Effector memory CD8-positive, alpha-beta T cell (primary cell): ENCODE results near the gene UNC45B.
A peak's percentile ranks its signal among the peaks of the same experiment; 100 is the strongest.
"Not testable (repeated sequence)": the region's sequence is repeated elsewhere in the genome, so short reads cannot be mapped to it uniquely, and the experiment has no call there.

ENCODE experiments used
- ATAC-seq: fragments of 150-1000 bp; cut with Tn5 transposase; replicated peaks from 2 replicates; pipeline ENCODE4 v1.10.0; 2021; ENCODE audit warnings: mild to moderate bottlenecking, moderate library complexity
- DNase-seq, 3 experiments: peaks; one replicate each; pipeline ENCODE4 v3.0.0; 2021
- H3K27ac Mint-ChIP-seq, 2 donors: one replicate each; pipeline ENCODE4 v1.8.0; 2022; ENCODE audit warnings: mild to moderate bottlenecking in 2 of 2, mixed read lengths in 2 of 2, moderate library complexity in 2 of 2
- H3K27me3 Mint-ChIP-seq, 2 donors: one replicate each; pipeline ENCODE4 v1.8.0; 2022; ENCODE audit warnings: mixed read lengths in 2 of 2
- H3K36me3 Mint-ChIP-seq: one replicate; pipeline ENCODE4 v1.8.0; 2022; ENCODE audit warnings: mild to moderate bottlenecking, moderate library complexity, mixed read lengths; ENCODE audit not compliant: insufficient read depth
- H3K4me1 Mint-ChIP-seq, 2 donors: one replicate each; pipeline ENCODE4 v1.8.0; 2022; ENCODE audit warnings: low read depth in 2 of 2, mixed read lengths in 2 of 2
- H3K4me3 Mint-ChIP-seq, 2 donors: one replicate each; pipeline ENCODE4 v1.8.0; 2022; ENCODE audit warnings: mild to moderate bottlenecking in 2 of 2, mixed read lengths in 2 of 2, moderate library complexity in 2 of 2
- H3K9me3 Mint-ChIP-seq, 2 donors: one replicate each; pipeline ENCODE4 v1.8.0; 2022; ENCODE audit warnings: mixed read lengths in 2 of 2

The UNC45B gene

GRCh38 chr17:35189291-35189690 lies 41.7 kb downstream of the UNC45B start:
- H3K4me3 Mint-ChIP-seq: no peak overlapping the region
- no peaks in the 10 kb centered on the region for H3K27me3 Mint-ChIP-seq
- no peaks in the 10 kb centered on the region for H3K9me3 Mint-ChIP-seq
- ATAC-seq (no peak), DNase-seq (no peak)
- H3K4me1 Mint-ChIP-seq: peaks cover 17 to 31% of the 10 kb centered on the region in 2 donors
- H3K27ac Mint-ChIP-seq: no peak overlapping the region
- H3K36me3 Mint-ChIP-seq: no peaks in the 10 kb centered on the region

- H3K27me3 Mint-ChIP-seq: no peaks in the 10 kb centered on the region
- H3K4me1 Mint-ChIP-seq: peaks cover 11 to 27% of the 10 kb centered on the region in 2 donors
- no peaks in the 10 kb centered on the region for H3K36me3 Mint-ChIP-seq
- no peaks in the 10 kb centered on the region for H3K9me3 Mint-ChIP-seq
- H3K4me3 Mint-ChIP-seq: no peak overlapping the region
- no peak overlapping the region for H3K27ac Mint-ChIP-seq
- ATAC-seq (no peak), DNase-seq (no peak)
These were observed 43.5 kb downstream of the UNC45B start for GRCh38 chr17:35191001-35191695.

GRCh38 chr17:35192708-35193107 lies 45.1 kb downstream of the UNC45B start:
- ATAC-seq (no peak), DNase-seq (no peak)
- Mint-ChIP-seq H3K27me3 (no peaks in the 10 kb centered on the region), H3K4me1 (peaks cover 9 to 16% of the 10 kb centered on the region in 2 donors), H3K4me3 (no peak overlapping the region), H3K9me3 (no peaks in the 10 kb centered on the region), H3K27ac (peak overlapping the region in 1 of 2 donors; percentile 4), H3K36me3 (no peaks in the 10 kb centered on the region)

- peak within 1 kb of the TSS; percentile 4 to 29 for H3K27ac Mint-ChIP-seq
- H3K4me1 Mint-ChIP-seq, H3K36me3 Mint-ChIP-seq, DNase-seq, H3K9me3 Mint-ChIP-seq, ATAC-seq, H3K4me3 Mint-ChIP-seq, H3K27me3 Mint-ChIP-seq: not testable (repeated sequence)
These were observed 46.4 kb downstream of the UNC45B start, which contains the start of gene SLC35G3 for GRCh38 chr17:35194001-35194400. SLC35G3 (minus strand) TSS chr17:35194393; CDS start chr17:35194307, 86 bp downstream.

- H3K27me3 Mint-ChIP-seq, H3K4me1 Mint-ChIP-seq, H3K9me3 Mint-ChIP-seq, H3K4me3 Mint-ChIP-seq, DNase-seq, H3K36me3 Mint-ChIP-seq, ATAC-seq, H3K27ac Mint-ChIP-seq: not testable (repeated sequence)
These were observed 47.4 kb downstream of the UNC45B start for GRCh38 chr17:35195062-35195461.

GRCh38 chr17:35202582-35202981 lies 55.0 kb downstream of the UNC45B start:
- DNase-seq, H3K36me3 Mint-ChIP-seq, H3K27me3 Mint-ChIP-seq, ATAC-seq, H3K27ac Mint-ChIP-seq, H3K4me3 Mint-ChIP-seq: not testable (repeated sequence)
- Mint-ChIP-seq H3K9me3 (peaks cover 1 to 14% of the 10 kb centered on the region in 2 donors), H3K4me1 (peaks cover 0 to 13% of the 10 kb centered on the region in 2 donors)

GRCh38 chr17:35210741-35211140 lies 63.1 kb downstream of the UNC45B start:
- peaks cover 35 to 50% of the 10 kb centered on the region in 2 donors for H3K4me1 Mint-ChIP-seq

GRCh38 chr17:35212668-35213067 lies 65.1 kb downstream of the UNC45B start:
- DNase-seq (no peak), ATAC-seq (no peak)
- Mint-ChIP-seq H3K9me3 (no peaks in the 10 kb centered on the region), H3K4me1 (peaks cover 48 to 61% of the 10 kb centered on the region in 2 donors), H3K4me3 (peak overlapping the region; percentile 66 to 79), H3K36me3 (peaks cover 10% of the 10 kb centered on the region), H3K27me3 (no peaks in the 10 kb centered on the region), H3K27ac (peak overlapping the region; percentile 89 to 91)

More at GRCh38 chr17:35210741-35211140, 63.1 kb downstream of the UNC45B start:
- Mint-ChIP-seq H3K4me3 (no peak overlapping the region), H3K27me3 (no peaks in the 10 kb centered on the region), H3K27ac (peak overlapping the region in 1 of 2 donors; percentile 11), H3K36me3 (peaks cover 13% of the 10 kb centered on the region), H3K9me3 (no peaks in the 10 kb centered on the region)
- ATAC-seq: no peak
- DNase-seq: no peak

- peaks cover 10% of the 10 kb centered on the region for H3K36me3 Mint-ChIP-seq
- H3K4me3 Mint-ChIP-seq: peak overlapping the region; percentile 66 to 79
- H3K27ac Mint-ChIP-seq: peak overlapping the region; percentile 89 to 91
- H3K4me1 Mint-ChIP-seq: peaks cover 52 to 66% of the 10 kb centered on the region in 2 donors
- DNase-seq (no peak), ATAC-seq (no peak)
- H3K27me3 Mint-ChIP-seq: no peaks in the 10 kb centered on the region
- H3K9me3 Mint-ChIP-seq: no peaks in the 10 kb centered on the region
These were observed 65.9 kb downstream of the UNC45B start for GRCh38 chr17:35213412-35213940.

- Mint-ChIP-seq H3K36me3 (peaks cover 10% of the 10 kb centered on the region), H3K27me3 (no peaks in the 10 kb centered on the region), H3K27ac (peak overlapping the region; percentile 89 to 91), H3K4me3 (peak overlapping the region; percentile 66 to 79), H3K9me3 (no peaks in the 10 kb centered on the region), H3K4me1 (peaks cover 59 to 73% of the 10 kb centered on the region in 2 donors)
- ATAC-seq: peak; percentile 89
- peak; percentile 44 to 51 (median 47) for DNase-seq
These were observed 66.6 kb downstream of the UNC45B start for GRCh38 chr17:35214192-35214591.

GRCh38 chr17:35214631-35215273 lies 67.1 kb downstream of the UNC45B start:
- no peaks in the 10 kb centered on the region for H3K27me3 Mint-ChIP-seq
- H3K4me1 Mint-ChIP-seq: peaks cover 60 to 74% of the 10 kb centered on the region in 2 donors
- no peaks in the 10 kb centered on the region for H3K9me3 Mint-ChIP-seq
- DNase-seq (peak in 1 of 3 experiments; percentile 13), ATAC-seq (peak; percentile 34)
- H3K27ac Mint-ChIP-seq: peak overlapping the region; percentile 89 to 91
- peaks cover 10% of the 10 kb centered on the region for H3K36me3 Mint-ChIP-seq
- H3K4me3 Mint-ChIP-seq: peak overlapping the region; percentile 66 to 79

GRCh38 chr17:35217107-35217506 lies 69.5 kb downstream of the UNC45B start:
- Mint-ChIP-seq H3K9me3 (no peaks in the 10 kb centered on the region), H3K27ac (peak overlapping the region; percentile 89 to 91), H3K27me3 (no peaks in the 10 kb centered on the region), H3K36me3 (peaks cover 14% of the 10 kb centered on the region), H3K4me3 (no peak overlapping the region), H3K4me1 (peaks cover 54 to 70% of the 10 kb centered on the region in 2 donors)
- ATAC-seq (no peak), DNase-seq (no peak)

- H3K27me3 Mint-ChIP-seq: no peaks in the 10 kb centered on the region
- H3K4me1 Mint-ChIP-seq: peaks cover 36 to 58% of the 10 kb centered on the region in 2 donors
- H3K9me3 Mint-ChIP-seq: no peaks in the 10 kb centered on the region
- DNase-seq (no peak), ATAC-seq (no peak)
- peak overlapping the region; percentile 91 to 95 for H3K27ac Mint-ChIP-seq
- H3K4me3 Mint-ChIP-seq: peak overlapping the region; percentile 71 to 79
- peaks cover 14% of the 10 kb centered on the region for H3K36me3 Mint-ChIP-seq
These were observed 71.3 kb downstream of the UNC45B start for GRCh38 chr17:35218915-35219314.
